HepG2 (cell line): Measurements from ENCODE around the gene NME4. TPM values are rescaled to one million over a fixed set of nuclear protein-coding genes. Genes with fewer than 3 reads are reported as not detected.

Experiments
- DZIP1 ChIP-seq: sonication (generic); formaldehyde crosslinking; IDR thresholded peaks from 2 replicates; pipeline ENCODE4 v1.5.0; 2020; ENCODE audit warnings: mild to moderate bottlenecking, missing genetic modification reagents
- ELF3 ChIP-seq: IDR thresholded peaks from 2 replicates; pipeline ENCODE4 v1.6.1; 2016; ENCODE audit warnings: missing genetic modification reagents, missing compliant biosample characterization
- GATA4 ChIP-seq: sonication (generic); IDR thresholded peaks from 2 replicates; pipeline ENCODE4 v1.6.1; 2016; ENCODE audit warnings: antibody characterized with exemption, low read depth, borderline replicate concordance
- GATAD1 ChIP-seq: IDR thresholded peaks from 2 replicates; pipeline ENCODE4 v1.6.1; 2016; ENCODE audit warnings: missing genetic modification reagents, missing compliant biosample characterization
- HMGXB3 ChIP-seq: sonication (generic); formaldehyde crosslinking; IDR thresholded peaks from 2 replicates; pipeline ENCODE4 v1.4.0; 2020; ENCODE audit warnings: missing genetic modification reagents, borderline replicate concordance
- IRF2 ChIP-seq: IDR thresholded peaks from 2 replicates; pipeline ENCODE4 v1.6.1; 2018; ENCODE audit warnings: missing genetic modification reagents, missing compliant biosample characterization
- NR2F2 ChIP-seq: IDR thresholded peaks from 2 replicates; pipeline ENCODE4 v1.6.1; 2012; ENCODE audit warnings: low read depth, inconsistent platforms, borderline replicate concordance
- RBM39 ChIP-seq: fragments of 200-400 bp; formaldehyde crosslinking; IDR thresholded peaks from one replicate; pipeline ENCODE4 v1.6.1; 2018; ENCODE audit warnings: antibody characterized with exemption, mild to moderate bottlenecking, low read depth, low read length; ENCODE audit not compliant: poor library complexity, severe bottlenecking
- RXRA ChIP-seq: sonication (generic); formaldehyde crosslinking; IDR thresholded peaks from 2 replicates; pipeline ENCODE4 v1.5.1; 2020; ENCODE audit warnings: missing genetic modification reagents
- ZMAT3 ChIP-seq: sonication (generic); formaldehyde crosslinking; conservative IDR thresholded peaks from 2 replicates; pipeline ENCODE4 v1.7.0; 2021; ENCODE audit warnings: missing genetic modification reagents
- ZNF605 ChIP-seq: sonication (generic); formaldehyde crosslinking; IDR thresholded peaks from 2 replicates; pipeline ENCODE4 v1.8.0; 2022; ENCODE audit warnings: mild to moderate bottlenecking, missing genetic modification reagents
- ZNF614 ChIP-seq: IDR thresholded peaks from 2 replicates; pipeline ENCODE4 v1.6.1; 2018; ENCODE audit warnings: missing biosample characterization, missing genetic modification reagents, inconsistent platforms, borderline replicate concordance
- ZSCAN25 ChIP-seq: sonication (generic); formaldehyde crosslinking; IDR thresholded peaks from 2 replicates; pipeline ENCODE4 v1.8.0; 2022; ENCODE audit warnings: mild to moderate bottlenecking, missing genetic modification reagents
- polyA plus RNA-seq, 8 experiments: library from polyadenylated mRNA; depleted of rRNA in 3 of 8; stranded (reverse) in 7 of 8; unstranded in 1 of 8; fragments of >200 nt; fragmentation: Illumina TruSeq in 4 of 8; extraction: Trizol in 4 of 8; gene quantifications; 2 replicates each; pipeline versions ENCODE4 v1.2.1 to v1.2.3, GENCODE V29; 2011 to 2016; ENCODE audit warnings: low read depth in 4 of 8, missing spikeins in 1 of 8, mixed read lengths in 1 of 8; ENCODE audit not compliant: insufficient read depth in 1 of 8
- total RNA-seq, 5 experiments: library from RNA; depleted of rRNA; stranded (reverse); fragments of >200 nt; fragmentation: Illumina TruSeq; extraction: Trizol; gene quantifications; 2 replicates each; pipeline ENCODE4 v1.2.3, GENCODE V29; 2016; ENCODE audit warnings: low read depth in 1 of 5
- TF ChIP-seq, protein P1 (sequence below): IDR thresholded peaks from 2 replicates; pipeline ENCODE4 v1.6.1; 2012; ENCODE audit warnings: inconsistent platforms
- TF ChIP-seq, protein P2 (sequence below): sonication (generic); formaldehyde crosslinking; IDR thresholded peaks from 2 replicates; pipeline ENCODE4 v1.4.0; 2020; ENCODE audit warnings: low read depth, mild to moderate bottlenecking, missing genetic modification reagents
- TF ChIP-seq, protein P3 (sequence below): IDR thresholded peaks from 2 replicates; pipeline ENCODE4 v1.6.1; 2016; ENCODE audit warnings: missing genetic modification reagents, missing compliant biosample characterization
- TF ChIP-seq, protein P4 (sequence below): sonication (generic); formaldehyde crosslinking; IDR thresholded peaks from 2 replicates; pipeline ENCODE4 v1.5.1; 2020; ENCODE audit warnings: missing genetic modification reagents, mild to moderate bottlenecking, borderline replicate concordance

NME4 gene
- total and polyA plus RNA-seq, 2 of the 13 experiments (the other 11 are each of a cell fraction or from before 2014, with no cell fraction given), result 121 to 263 TPM

DNA sequence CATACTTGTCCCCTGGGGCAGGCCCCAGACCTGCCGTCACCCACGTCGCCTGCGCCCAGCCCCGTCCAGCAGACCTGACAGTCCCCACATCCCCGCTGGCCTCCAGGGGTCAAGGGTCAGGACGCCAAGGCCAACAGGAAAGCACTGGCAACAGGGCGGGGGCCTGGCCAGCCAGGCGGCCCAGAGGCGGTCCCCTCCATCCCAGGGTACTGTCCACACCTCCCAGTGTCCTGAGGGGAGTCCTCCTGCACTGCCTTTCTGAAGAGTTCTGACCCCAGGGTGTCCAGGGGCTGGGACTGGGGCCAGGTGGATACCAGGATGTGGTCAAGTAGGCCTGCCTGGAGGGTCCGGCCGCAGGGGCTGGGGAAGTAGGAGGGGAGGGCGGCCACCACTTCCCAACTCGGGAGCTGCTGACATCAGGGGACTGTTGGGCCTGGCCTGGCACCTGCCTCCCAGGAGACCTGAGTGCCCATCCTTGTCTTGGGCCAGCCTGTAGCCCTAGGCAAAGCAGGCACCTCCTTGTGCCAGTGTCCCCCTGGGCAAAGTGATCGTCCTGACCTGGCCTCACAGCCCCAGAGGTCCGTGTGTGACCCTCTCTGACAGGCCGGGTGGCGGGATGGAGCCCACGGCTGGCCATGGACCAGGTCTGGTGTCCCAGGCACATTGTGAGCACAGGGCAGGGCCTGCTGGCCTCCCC is 37.8 kb upstream of the NME4 start (continued):
- TF ChIP-seq HMGXB3 (CRISPR knock-in tag) (0 out of 2 replicates have a peak, but pooled peaks have one; percentile 43), ZSCAN25 (CRISPR knock-in tag) (0 out of 2 replicates have a peak, but pooled peaks have one; percentile 58), IRF2 (CRISPR knock-in tag) (peak; percentile 67; the same call in 1 of the 2 replicates), RBM39 (no peak), NR2F2 (peak; percentile 92), ZMAT3 (peak; percentile 42; the same call in 1 of the 2 replicates), ELF3 (CRISPR knock-in tag) (peak; percentile 79), RXRA (CRISPR knock-in tag) (peak; percentile 79), GATA4 (peak; percentile 58; the same call in 1 of the 2 replicates), ZNF614 (peak; percentile 53; the same call in 1 of the 2 replicates), GATAD1 (CRISPR knock-in tag) (peak; percentile 37; the same call in 1 of the 2 replicates), ZNF605 (CRISPR knock-in tag) (no peak), DZIP1 (CRISPR knock-in tag) (0 out of 2 replicates have a peak, but pooled peaks have one; percentile 92)
- TF ChIP-seq, protein P1, sequence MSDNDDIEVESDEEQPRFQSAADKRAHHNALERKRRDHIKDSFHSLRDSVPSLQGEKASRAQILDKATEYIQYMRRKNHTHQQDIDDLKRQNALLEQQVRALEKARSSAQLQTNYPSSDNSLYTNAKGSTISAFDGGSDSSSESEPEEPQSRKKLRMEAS, result peak; percentile 64; the same call in 1 of the 2 replicates
- TF ChIP-seq, protein P2, sequence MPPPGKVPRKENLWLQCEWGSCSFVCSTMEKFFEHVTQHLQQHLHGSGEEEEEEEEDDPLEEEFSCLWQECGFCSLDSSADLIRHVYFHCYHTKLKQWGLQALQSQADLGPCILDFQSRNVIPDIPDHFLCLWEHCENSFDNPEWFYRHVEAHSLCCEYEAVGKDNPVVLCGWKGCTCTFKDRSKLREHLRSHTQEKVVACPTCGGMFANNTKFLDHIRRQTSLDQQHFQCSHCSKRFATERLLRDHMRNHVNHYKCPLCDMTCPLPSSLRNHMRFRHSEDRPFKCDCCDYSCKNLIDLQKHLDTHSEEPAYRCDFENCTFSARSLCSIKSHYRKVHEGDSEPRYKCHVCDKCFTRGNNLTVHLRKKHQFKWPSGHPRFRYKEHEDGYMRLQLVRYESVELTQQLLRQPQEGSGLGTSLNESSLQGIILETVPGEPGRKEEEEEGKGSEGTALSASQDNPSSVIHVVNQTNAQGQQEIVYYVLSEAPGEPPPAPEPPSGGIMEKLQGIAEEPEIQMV (CRISPR knock-in tag), result peak; percentile 62; the same call in 1 of the 2 replicates
- TF ChIP-seq, protein P3, sequence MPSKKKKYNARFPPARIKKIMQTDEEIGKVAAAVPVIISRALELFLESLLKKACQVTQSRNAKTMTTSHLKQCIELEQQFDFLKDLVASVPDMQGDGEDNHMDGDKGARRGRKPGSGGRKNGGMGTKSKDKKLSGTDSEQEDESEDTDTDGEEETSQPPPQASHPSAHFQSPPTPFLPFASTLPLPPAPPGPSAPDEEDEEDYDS, result peak; percentile 81
- TF ChIP-seq, protein P4, sequence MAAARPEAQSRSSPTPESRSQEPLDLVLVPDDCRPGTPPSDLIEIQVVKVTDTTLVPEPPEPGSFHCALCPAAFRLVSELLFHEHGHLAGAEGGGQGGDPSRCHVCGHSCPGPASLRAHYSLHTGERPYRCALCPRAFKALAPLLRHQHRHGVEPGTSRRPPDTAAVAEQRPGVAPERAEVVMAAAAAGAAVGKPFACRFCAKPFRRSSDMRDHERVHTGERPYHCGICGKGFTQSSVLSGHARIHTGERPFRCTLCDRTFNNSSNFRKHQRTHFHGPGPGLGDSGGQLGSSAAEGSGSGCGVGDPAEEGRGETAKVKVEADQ (CRISPR knock-in tag), result peak; percentile 31; the same call in 1 of the 2 replicates
